Ovary (tissue), 9 donors: ENCODE data around the gene AGO3. TPM values are rescaled to one million over a fixed set of nuclear protein-coding genes. Genes with fewer than 3 reads are reported as not detected.
"Not testable (repeated sequence)": the region's sequence is repeated elsewhere in the genome, so short reads cannot be mapped to it uniquely, and the experiment has no call there.

Experiments used
- DNase-seq, 5 donors: peaks; one replicate each; pipeline ENCODE4 v3.0.0-alpha.2; 2019 to 2020
- H3K27ac ChIP-seq, 2 donors: fragments of 200-600 bp; one replicate each; pipeline versions ENCODE4 v1.5.1 to v1.8.0; 2019 to 2022
- H3K27me3 ChIP-seq: fragments of 200-600 bp; one replicate; pipeline ENCODE4 v1.8.0; 2022
- H3K36me3 ChIP-seq: fragments of 200-600 bp; sonication (generic); one replicate; pipeline ENCODE4 v1.5.1; 2019
- H3K4me1 ChIP-seq: one replicate; pipeline ENCODE4 v1.8.1; 2013; ENCODE audit warnings: mild to moderate bottlenecking, moderate library complexity; ENCODE audit not compliant: insufficient read depth
- H3K4me3 ChIP-seq: fragments of 200-600 bp; sonication (generic); one replicate; pipeline ENCODE4 v1.5.1; 2017
- H3K9me3 ChIP-seq, 2 donors: fragments of 200-600 bp in 1 of 2; sonication (generic) in 1 of 2; one replicate each; pipeline versions ENCODE4 v1.5.1 to v1.8.1; 2013 to 2019; ENCODE audit warnings: mild to moderate bottlenecking in 1 of 2, moderate library complexity in 1 of 2
- EP300 ChIP-seq: sonication (generic); formaldehyde crosslinking; IDR thresholded peaks from one replicate; pipeline ENCODE4 v1.6.1; 2017; ENCODE audit warnings: antibody characterized with exemption
- POLR2A ChIP-seq: fragments of 450-650 bp; IDR thresholded peaks from one replicate; pipeline ENCODE4 v1.6.1; 2017; ENCODE audit warnings: antibody characterized with exemption, mild to moderate bottlenecking, moderate library complexity
- WGBS, 3 donors: extraction: QIAGEN DNeasy Blood & Tissue Kit in 1 of 3; methylation state at CpG; one replicate each; pipeline versions ENCODE4 v1.1.5 to v1.1.7; 2013 to 2017; 5-methylcytosine and 5-hydroxymethylcytosine counted together
- intact Hi-C, 4 donors: fragments of 100-400 bp; cut with DNase I; formaldehyde crosslinking; loops; one replicate each; pipeline versions ENCODE4 v1.11.0 to v1.15.1; 2022 to 2023
- polyA plus RNA-seq, 2 donors: library from polyadenylated mRNA; stranded (reverse); fragments of 200-250 nt in 1 of 2; fragments of 350-450 nt in 1 of 2; fragmentation: Illumina TruSeq in 1 of 2; extraction: RNeasy Lipid Tissue Mini Kit (QIAGEN cat#74804) in 1 of 2; gene quantifications; one replicate each; pipeline ENCODE4 v1.2.3, GENCODE V29; 2013 to 2014
- total RNA-seq, 7 donors: library from RNA; depleted of rRNA in 2 of 7; stranded (reverse); fragments of >200 nt in 2 of 7; fragmentation: NEBNext Ultra II Directional in 3 of 7; extraction: Animal tissue kit (Norgen Biotek cat#: 25700) in 3 of 7; gene quantifications; one replicate each; pipeline versions ENCODE4 v1.1.0 to v1.2.4, GENCODE V29; 2016 to 2023
- TF ChIP-seq, protein P1 (sequence below), 3 donors: fragments of 450-650 bp in 2 of 3; fragments of 200-600 bp in 1 of 3; IDR thresholded peaks; one replicate each; pipeline versions ENCODE4 v1.5.1 to v1.8.0; 2016 to 2022; ENCODE audit warnings: antibody characterized with exemption in 3 of 3, mild to moderate bottlenecking in 1 of 3
- donor health status: DM: no; HTN: no; CAD: no; lungs with moderate emphysema.
- donor health status: DM: no; HTN: no; CAD: no.
- donor health status: Bipolar disorder and iron deficiency.
- donor health status: DM: yes; HTN: yes; CAD: no.
- donor health status: DM: no; HTN: no; CAD: no.
- donor health status: DM: yes; HTN: yes; CAD: no.

AGO3 gene
- total and polyA plus RNA-seq, 9 donors = 3.8 to 44.1 (median 30.7) TPM

DNA sequence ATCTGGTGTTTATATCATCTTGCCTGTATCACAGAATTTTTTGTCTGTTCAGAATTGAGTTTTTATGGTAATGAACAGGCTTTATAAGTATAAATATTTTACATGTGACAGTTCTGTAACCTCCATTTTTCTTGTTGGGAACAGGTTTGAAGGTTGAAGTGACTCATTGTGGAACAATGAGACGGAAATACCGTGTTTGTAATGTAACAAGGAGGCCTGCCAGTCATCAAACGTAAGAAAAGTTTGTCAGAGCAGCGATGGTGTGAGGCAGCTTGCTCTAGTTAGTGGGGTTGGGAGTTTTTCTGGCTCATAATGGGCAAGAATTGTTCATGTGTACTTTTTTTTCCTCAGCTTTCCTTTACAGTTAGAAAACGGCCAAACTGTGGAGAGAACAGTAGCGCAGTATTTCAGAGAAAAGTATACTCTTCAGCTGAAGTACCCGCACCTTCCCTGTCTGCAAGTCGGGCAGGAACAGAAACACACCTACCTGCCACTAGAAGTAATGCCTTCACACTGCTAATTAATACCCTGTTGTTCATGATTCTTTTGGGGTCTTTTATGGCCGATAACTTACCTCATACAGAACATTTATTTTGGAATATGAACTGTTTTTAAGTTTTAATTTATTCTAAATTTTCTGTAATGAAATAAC lies 77.8 kb downstream of the AGO3 start:
- TF ChIP-seq EP300 = no peak
- TF ChIP-seq, protein P1, sequence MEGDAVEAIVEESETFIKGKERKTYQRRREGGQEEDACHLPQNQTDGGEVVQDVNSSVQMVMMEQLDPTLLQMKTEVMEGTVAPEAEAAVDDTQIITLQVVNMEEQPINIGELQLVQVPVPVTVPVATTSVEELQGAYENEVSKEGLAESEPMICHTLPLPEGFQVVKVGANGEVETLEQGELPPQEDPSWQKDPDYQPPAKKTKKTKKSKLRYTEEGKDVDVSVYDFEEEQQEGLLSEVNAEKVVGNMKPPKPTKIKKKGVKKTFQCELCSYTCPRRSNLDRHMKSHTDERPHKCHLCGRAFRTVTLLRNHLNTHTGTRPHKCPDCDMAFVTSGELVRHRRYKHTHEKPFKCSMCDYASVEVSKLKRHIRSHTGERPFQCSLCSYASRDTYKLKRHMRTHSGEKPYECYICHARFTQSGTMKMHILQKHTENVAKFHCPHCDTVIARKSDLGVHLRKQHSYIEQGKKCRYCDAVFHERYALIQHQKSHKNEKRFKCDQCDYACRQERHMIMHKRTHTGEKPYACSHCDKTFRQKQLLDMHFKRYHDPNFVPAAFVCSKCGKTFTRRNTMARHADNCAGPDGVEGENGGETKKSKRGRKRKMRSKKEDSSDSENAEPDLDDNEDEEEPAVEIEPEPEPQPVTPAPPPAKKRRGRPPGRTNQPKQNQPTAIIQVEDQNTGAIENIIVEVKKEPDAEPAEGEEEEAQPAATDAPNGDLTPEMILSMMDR (IDR thresholded peaks at IDR 0.05) = no peak
- TF ChIP-seq POLR2A = no peak
- Histone ChIP-seq H3K4me3 (no peak overlapping the region), H3K4me1 (no peaks in the 10 kb centered on the region), H3K27ac (no peak overlapping the region), H3K9me3 (no peaks in the 10 kb centered on the region), H3K36me3 (no peaks in the 10 kb centered on the region), H3K27me3 (no peaks in the 10 kb centered on the region)
- 88 to 92% (median 89%) methylated on average over 9 of the region's 9 CpGs for WGBS, 3 donors
- intact Hi-C loops = no loop called here
- DNase-seq = no peak

DNA sequence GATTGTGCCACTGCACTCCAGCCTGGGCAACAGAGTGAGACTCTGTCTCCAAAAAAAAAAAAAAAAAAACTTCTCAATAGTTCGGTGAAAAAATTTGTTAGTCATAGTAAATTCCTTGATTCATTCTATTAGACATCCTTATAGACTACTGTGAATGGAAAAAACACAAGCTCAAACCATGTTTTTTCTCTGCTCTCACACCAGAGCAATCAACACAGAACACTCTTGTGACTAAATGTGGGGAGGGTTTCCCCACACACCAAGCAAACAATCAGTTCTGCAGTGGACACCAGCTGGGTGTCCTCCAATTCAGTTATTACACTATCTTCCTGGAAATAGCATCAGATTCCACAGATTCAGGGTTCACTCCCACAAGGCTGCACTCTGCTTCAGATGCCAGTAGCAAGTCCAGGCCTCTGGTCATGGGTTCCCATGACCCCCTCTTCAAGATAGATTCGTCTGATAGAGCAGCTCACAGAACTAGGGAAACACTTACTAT lies 83.9 kb downstream of the AGO3 start:
- intact Hi-C loops = no loop called here
- Histone ChIP-seq H3K36me3 (no peaks in the 10 kb centered on the region), H3K27ac (no peak overlapping the region), H3K27me3 (no peaks in the 10 kb centered on the region), H3K9me3 (no peaks in the 10 kb centered on the region), H3K4me3 (no peak overlapping the region), H3K4me1 (no peaks in the 10 kb centered on the region)
- no peak for TF ChIP-seq POLR2A
- TF ChIP-seq, protein P1 (IDR thresholded peaks at IDR 0.05) = no peak
- no peak for TF ChIP-seq EP300
- no peak for DNase-seq
- WGBS, 3 donors = 64 to 88% (median 79%) methylated on average over 2 of the region's 2 CpGs

DNA sequence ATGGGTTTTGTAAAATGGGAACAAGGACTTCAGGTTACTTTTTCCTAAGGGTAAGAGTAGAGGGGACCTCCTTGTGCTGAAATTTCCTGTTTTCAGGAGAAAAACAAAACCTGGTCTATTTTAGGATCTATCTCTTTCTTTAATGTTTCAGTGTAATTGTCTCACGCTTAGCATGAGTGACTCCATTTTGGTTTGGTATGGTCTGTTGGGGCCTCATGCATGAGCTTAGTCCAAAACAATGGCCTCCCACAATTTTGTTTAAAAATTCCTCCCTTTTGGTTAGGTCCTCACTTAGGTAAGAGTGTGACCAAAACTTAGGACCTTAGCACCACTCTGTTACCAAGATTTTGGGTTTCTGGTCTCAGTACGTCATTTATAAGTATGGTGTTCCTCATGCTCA lies 85.8 kb downstream of the AGO3 start:
- no peaks in the 10 kb centered on the region for H3K27me3 ChIP-seq
- H3K4me3 ChIP-seq = no peak overlapping the region
- no peak for TF ChIP-seq POLR2A
- TF ChIP-seq, protein P1 (IDR thresholded peaks at IDR 0.05) = no peak
- TF ChIP-seq EP300 = no peak
- 92 to 96% (median 93%) methylated on average over 2 of the region's 2 CpGs for WGBS, 3 donors
- intact Hi-C loops = no loop called here
- DNase-seq = no peak
- H3K9me3 ChIP-seq = no peaks in the 10 kb centered on the region
- H3K4me1 ChIP-seq = no peaks in the 10 kb centered on the region
- no peaks in the 10 kb centered on the region for H3K36me3 ChIP-seq
- no peak overlapping the region for H3K27ac ChIP-seq

DNA sequence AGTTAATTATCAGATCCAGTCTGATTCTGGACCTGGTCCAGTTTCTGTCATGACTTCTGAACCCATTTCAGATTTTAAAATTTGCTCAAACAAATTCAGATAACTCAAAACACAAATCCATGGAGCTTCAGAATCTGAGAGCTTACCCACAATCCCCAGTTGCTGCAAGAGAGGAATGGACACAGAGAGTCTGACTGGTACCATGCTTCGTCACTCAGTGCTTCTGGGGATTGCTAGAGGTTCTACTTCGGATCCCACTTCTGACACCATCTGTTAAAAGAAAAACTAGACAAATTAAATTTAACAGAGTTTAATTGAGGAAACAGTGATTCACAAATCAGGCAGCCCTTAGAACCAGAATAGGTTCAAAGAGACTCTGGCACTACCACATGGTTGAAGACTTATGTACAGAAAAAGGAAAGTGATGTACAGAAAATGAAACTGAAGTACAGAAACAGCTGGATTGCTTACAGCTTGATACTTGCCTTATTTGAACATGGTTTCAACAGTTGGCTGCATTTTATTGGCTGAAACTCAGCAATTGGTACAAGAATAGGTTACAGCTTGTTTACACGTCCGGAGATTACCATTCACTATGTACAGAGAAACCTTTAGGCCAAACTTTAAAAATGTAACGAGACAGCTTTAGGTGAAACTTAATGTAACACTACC lies 92.3 kb downstream of the AGO3 start:
- Histone ChIP-seq H3K9me3 (peaks cover 0 to 4% of the 10 kb centered on the region in 2 donors), H3K36me3 (no peaks in the 10 kb centered on the region), H3K27ac (no peak overlapping the region), H3K27me3 (no peaks in the 10 kb centered on the region), H3K4me1 (no peaks in the 10 kb centered on the region), H3K4me3 (no peak overlapping the region)
- intact Hi-C loops = no loop called here
- DNase-seq = no peak
- TF ChIP-seq, protein P1 (IDR thresholded peaks at IDR 0.05) = no peak
- no peak for TF ChIP-seq POLR2A
- no peak for TF ChIP-seq EP300
- WGBS, 3 donors = 68 to 88% (median 81%) methylated on average over 5 of the region's 5 CpGs

DNA sequence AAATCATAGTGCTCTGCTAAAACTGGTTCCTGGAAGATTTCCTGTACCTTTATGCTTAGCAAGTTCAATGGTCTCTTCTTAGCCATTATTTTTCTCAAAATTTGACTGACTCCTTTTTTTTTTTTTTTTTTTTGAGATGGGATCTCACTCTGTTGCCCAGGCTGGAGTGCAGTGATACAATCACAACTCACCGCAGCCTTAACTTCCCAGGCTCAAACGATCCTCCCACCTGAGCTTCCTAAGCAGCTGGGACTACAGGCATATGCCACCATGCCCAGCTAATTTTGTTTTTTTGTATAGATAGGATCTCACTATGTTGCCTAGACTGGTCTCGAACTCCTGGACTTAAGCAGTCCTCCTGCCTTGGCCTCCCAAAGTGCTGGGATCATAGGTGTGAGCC lies 93.1 kb downstream of the AGO3 start:
- DNase-seq, H3K27ac ChIP-seq, intact Hi-C loops, H3K36me3 ChIP-seq, H3K4me1 ChIP-seq, H3K9me3 ChIP-seq, H3K27me3 ChIP-seq, H3K4me3 ChIP-seq: not testable (repeated sequence)
- 90 to 97% (median 93%) methylated on average over 3 of the region's 3 CpGs for WGBS, 3 donors
